ENCODE measurements around the gene RIGI. TPM values are rescaled to one million over a fixed set of nuclear protein-coding genes. Genes with fewer than 3 reads are reported as not detected.

RIGI gene
- total and polyA plus RNA-seq, 2 of the 4 experiments (the other 2 are of a cell fraction): 4.8 to 13.6 TPM

GRCh38 chr9:32552172-32552872 is 26.3 kb upstream of the RIGI start, which contains the start of the genes SMIM27 and TOPORS:
Gene SMIM27, plus strand, starts transcription at chr9:32552327. Its CDS starts 108 bp downstream, at chr9:32552435.
Gene TOPORS, minus strand, starts transcription at chr9:32552586. Its CDS starts 150 bp downstream, at chr9:32552436.
- Histone ChIP-seq H3K9ac (ENCODE audit: low read depth, low read length) (peak within 1 kb of the TSS; percentile 94), H3K23ac (ENCODE audit: low read depth, low read length) (peak within 1 kb of the TSS; percentile 96), H2BK15ac (ENCODE audit: low read depth, low read length) (peak within 1 kb of the TSS; percentile 47; the same call in 1 of the 3 replicates), H2AFZ (replicated peaks; ENCODE audit: low read length, poor library complexity) (peak within 1 kb of the TSS; percentile 95), H3K27me3 (ENCODE audit: control insufficient read depth, insufficient read depth, low read length) (no peaks in the 10 kb centered on the region), H3K4me3 (ENCODE audit: insufficient read depth, low read depth, low read length) (peak within 1 kb of the TSS; percentile 94), H4K20me1 (ENCODE audit: insufficient read depth, low read length) (peaks cover 16% of the 10 kb centered on the region), H2AK5ac (ENCODE audit: low read depth, low read length) (peak within 1 kb of the TSS; percentile 66), H4K8ac (ENCODE audit: low read depth in 2 of 2, low read length in 2 of 2) (peak within 1 kb of the TSS; percentile 90 to 94), H3K18ac (ENCODE audit: low read depth, low read length) (peak within 1 kb of the TSS; percentile 87), H3K36me3 (ENCODE audit: control insufficient read depth, insufficient read depth, low read length) (no peaks in the 10 kb centered on the region), H3K9me3 (ENCODE audit: control insufficient read depth, insufficient read depth, low read length) (no peaks in the 10 kb centered on the region), H4K5ac (ENCODE audit: low read depth, low read length) (peak within 1 kb of the TSS; percentile 90), H3K4me2 (ENCODE audit: low read depth, low read length) (peak within 1 kb of the TSS; percentile 98), H3K14ac (replicated peaks; ENCODE audit: low read depth, low read length) (peak within 1 kb of the TSS; percentile 97), H3K79me1 (ENCODE audit: low read depth in 1 of 2, low read length in 2 of 2) (peaks cover 23 to 38% of the 10 kb centered on the region in 2 experiments), H3K4ac (ENCODE audit: low read depth, low read length) (peak within 1 kb of the TSS; percentile 97), H2BK120ac (ENCODE audit: low read depth, low read length) (peak within 1 kb of the TSS; percentile 57; the same call in 1 of the 2 replicates), H3K27ac (ENCODE audit: insufficient read depth, low read length) (peak within 1 kb of the TSS; percentile 98), H3K4me1 (ENCODE audit: control insufficient read depth, insufficient read depth, low read length) (no peaks in the 10 kb centered on the region; the same call in 1 of the 2 replicates), H3K56ac (ENCODE audit: extremely low read depth, insufficient read depth, low read length) (peak within 1 kb of the TSS; percentile 89), H2BK20ac (ENCODE audit: low read depth, low read length) (peak within 1 kb of the TSS; percentile 23; the same call in 1 of the 2 replicates), H4K91ac (ENCODE audit: insufficient read depth, low read depth, low read length) (peak within 1 kb of the TSS; percentile 74), H3K9me1 (ENCODE audit: insufficient read depth, low read length) (no peaks in the 10 kb centered on the region), H2AK9ac (replicated peaks; ENCODE audit: low read depth, low read length, poor library complexity) (peak within 1 kb of the TSS; percentile 84), H2BK5ac (ENCODE audit: low read depth, low read length, poor library complexity, severe bottlenecking) (peak within 1 kb of the TSS; percentile 82)
- peak; percentile 88 for DNase-seq
- intact Hi-C loops (cut with micrococcal nuclease): loop anchor here (1.0 kb wide), 1 partner anchor 21 kb away; the partner anchor contains the start of gene NDUFB6
- peak; percentile 77 for ATAC-seq (ENCODE audit: low read depth)
- CTCF ChIA-PET: interaction anchor here (1.0 to 2.7 kb wide), 3 partner anchors 20 to 173 kb away, joined by 3 to 10 read pairs (median 7); no protein-coding TSS in a partner anchor
- dilution Hi-C loops (cut with HindIII; ENCODE audit: low sequenced_read_pairs, unreplicated experiment): loop anchor here (25.0 kb wide), 1 partner anchor 115 kb away; no protein-coding TSS in a partner anchor
- BruUV-seq (replicated peaks): TSS peak; percentile 83
- TF ChIP-seq CEBPB (IDR thresholded peaks at IDR 0.05; ENCODE audit: low read depth, low read length): peak; percentile 79
- peak; percentile 26; the same call in 1 of the 2 replicates for TF ChIP-seq FOS (IDR thresholded peaks at IDR 0.05; ENCODE audit: low read depth, low read length)
- peak; percentile 63; the same call in 1 of the 2 replicates for TF ChIP-seq MXI1 (IDR thresholded peaks at IDR 0.05; ENCODE audit: borderline replicate concordance, low read depth, low read length)
- no peak for TF ChIP-seq CTCF (conservative IDR thresholded peaks at IDR 0.05; ENCODE audit: low read depth, low read length)
- peak; percentile 78; the same call in 1 of the 2 replicates for TF ChIP-seq CHD1 (IDR thresholded peaks at IDR 0.05; ENCODE audit: low read depth, low read length)
- peak; percentile 80; the same call in 1 of the 2 replicates for TF ChIP-seq MAZ (IDR thresholded peaks at IDR 0.05; ENCODE audit: borderline replicate concordance, low read depth, low read length)
- TF ChIP-seq BHLHE40 (IDR thresholded peaks at IDR 0.05; ENCODE audit: low read depth, low read length): peak; percentile 86
- TF ChIP-seq MAFK (IDR thresholded peaks at IDR 0.05; ENCODE audit: low read depth, low read length): no peak
- peak; percentile 96 for TF ChIP-seq USF2 (IDR thresholded peaks at IDR 0.05; ENCODE audit: low read depth, low read length)
- peak; percentile 90 for TF ChIP-seq POLR2A (IDR thresholded peaks at IDR 0.05; ENCODE audit: low read depth, low read length)
- TF ChIP-seq RAD21 (IDR thresholded peaks at IDR 0.05; ENCODE audit: low read length): no peak
- TF ChIP-seq, protein P1, sequence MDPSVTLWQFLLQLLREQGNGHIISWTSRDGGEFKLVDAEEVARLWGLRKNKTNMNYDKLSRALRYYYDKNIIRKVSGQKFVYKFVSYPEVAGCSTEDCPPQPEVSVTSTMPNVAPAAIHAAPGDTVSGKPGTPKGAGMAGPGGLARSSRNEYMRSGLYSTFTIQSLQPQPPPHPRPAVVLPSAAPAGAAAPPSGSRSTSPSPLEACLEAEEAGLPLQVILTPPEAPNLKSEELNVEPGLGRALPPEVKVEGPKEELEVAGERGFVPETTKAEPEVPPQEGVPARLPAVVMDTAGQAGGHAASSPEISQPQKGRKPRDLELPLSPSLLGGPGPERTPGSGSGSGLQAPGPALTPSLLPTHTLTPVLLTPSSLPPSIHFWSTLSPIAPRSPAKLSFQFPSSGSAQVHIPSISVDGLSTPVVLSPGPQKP (IDR thresholded peaks at IDR 0.05; ENCODE audit: borderline replicate concordance, low read depth, low read length): no peak
- TF ChIP-seq NFE2L2 (IDR thresholded peaks at IDR 0.05; ENCODE audit: low read depth, low read length): no peak
- WGBS, 2 experiments (ENCODE audit: extremely low coverage in 2 of 2, insufficient read length in 1 of 2): 0% methylated on average over 17 of the region's 46 CpGs; no CpG with 5 or more reads in 1 of the 2 experiments
- POLR2A ChIA-PET (ENCODE audit: unreplicated experiment): no interaction called here
- in situ Hi-C loops (cut with MboI; ENCODE audit: low sequenced_read_pairs): no loop called here
